Endothelial cell of umbilical vein (primary cell): ENCODE results near the gene LMNTD1. TPM values are rescaled to one million over a fixed set of nuclear protein-coding genes. Genes with fewer than 3 reads are reported as not detected.

Experiments used
- BruUV-seq: library from RNA; stranded (reverse); fragments of 400-500 nt; replicated peaks from 2 replicates; lab custom pipeline; 2021; lab: Mats Ljungman, UMichigan
- CTCF ChIA-PET: fragments of 300-600, 350-600 bp; sonication (Branson Sonifier 250); formaldehyde crosslinking; loops from one replicate; lab custom pipeline; 2021; ENCODE audit warnings: antibody characterized with exemption, inconsistent platforms; lab: Charles Lee
- POLR2A ChIA-PET: fragments of 300-600, 350-600 bp; sonication (Branson Sonifier 250); formaldehyde crosslinking; loops from one replicate; lab custom pipeline; 2021; ENCODE audit warnings: antibody characterized with exemption, inconsistent platforms; lab: Charles Lee
- DNase-seq: peaks from one replicate; pipeline ENCODE4 v3.0.0-alpha.2; 2011; ENCODE audit warnings: low read depth, low spot score
- FAIRE-seq: peaks from 2 replicates; lab custom pipeline; 2011; peaks lifted over from hg19 to GRCh38; lab: Jason Lieb, UNC
- H2AFZ ChIP-seq: 2 replicates; pipeline ENCODE4 v1.6.0; 2012; ENCODE audit warnings: low read depth, low read length, control low read depth, inconsistent platforms
- H3K27ac ChIP-seq: 2 replicates; pipeline ENCODE4 v1.5.1; 2011; ENCODE audit warnings: low read depth, mild to moderate bottlenecking, control low read depth, low read length, moderate library complexity; ENCODE audit not compliant: insufficient read depth
- H3K27me3 ChIP-seq, 2 experiments: 2 replicates each; pipeline versions ENCODE4 v1.6.0 to v1.6.1; 2011; ENCODE audit warnings: low read length in 2 of 2, mixed read lengths in 1 of 2; ENCODE audit not compliant: control insufficient read depth in 2 of 2, insufficient read depth in 2 of 2
- H3K36me3 ChIP-seq, 2 experiments: 2 replicates in 1 of 2; 3 replicates in 1 of 2; pipeline ENCODE4 v1.5.1; 2011; ENCODE audit warnings: low read length in 2 of 2, mild to moderate bottlenecking in 1 of 2, moderate library complexity in 1 of 2; ENCODE audit not compliant: control insufficient read depth in 2 of 2, insufficient read depth in 2 of 2; ENCODE audit errors: extremely low read depth in 1 of 2
- H3K4me1 ChIP-seq: 3 replicates; pipeline ENCODE4 v1.5.1; 2011; ENCODE audit warnings: mild to moderate bottlenecking, low read length; ENCODE audit not compliant: control insufficient read depth, insufficient read depth; ENCODE audit errors: extremely low read depth
- H3K4me2 ChIP-seq: 2 replicates; pipeline ENCODE4 v1.6.1; 2011; ENCODE audit warnings: low read length, control low read depth, mixed read lengths; ENCODE audit not compliant: insufficient read depth
- H3K4me3 ChIP-seq, 3 experiments: fragments of 200-600 bp in 1 of 3; sonication (generic), shearing (Covaris generic) in 1 of 3; replicated peaks in 1 of 3; 2 replicates each; pipeline ENCODE4 v1.5.1; 2011 to 2016; ENCODE audit warnings: control low read depth in 3 of 3, low read length in 3 of 3, mild to moderate bottlenecking in 2 of 3, inconsistent platforms in 1 of 3, low read depth in 1 of 3, moderate library complexity in 1 of 3; ENCODE audit not compliant: insufficient read depth in 1 of 3
- H3K79me2 ChIP-seq: 2 replicates; pipeline ENCODE4 v1.6.0; 2012; ENCODE audit warnings: low read length, inconsistent platforms; ENCODE audit not compliant: control insufficient read depth, insufficient read depth
- H3K9ac ChIP-seq: replicated peaks from 2 replicates; pipeline ENCODE3; 2011; ENCODE audit warnings: low read length, control low read depth; ENCODE audit not compliant: insufficient read depth; ENCODE audit errors: extremely low read depth
- H3K9me1 ChIP-seq: replicated peaks from 3 replicates; pipeline ENCODE4 v1.6.0; 2011; ENCODE audit warnings: mild to moderate bottlenecking, low read length; ENCODE audit not compliant: control insufficient read depth, insufficient read depth; ENCODE audit errors: extremely low read depth
- H3K9me3 ChIP-seq: replicated peaks from 2 replicates; pipeline ENCODE4 v1.5.1; 2012; ENCODE audit warnings: low read length, inconsistent platforms; ENCODE audit not compliant: control insufficient read depth, insufficient read depth
- H4K20me1 ChIP-seq: replicated peaks from 2 replicates; pipeline ENCODE3; 2011; ENCODE audit warnings: mild to moderate bottlenecking, low read length; ENCODE audit not compliant: control insufficient read depth, insufficient read depth; ENCODE audit errors: extremely low read depth
- EZH2 ChIP-seq: IDR thresholded peaks from 2 replicates; pipeline ENCODE4 v1.6.1; 2012; ENCODE audit warnings: borderline replicate concordance, low read depth, mild to moderate bottlenecking, moderate library complexity, low read length, inconsistent platforms; ENCODE audit not compliant: severe bottlenecking
- FOS ChIP-seq: IDR thresholded peaks from 2 replicates; pipeline ENCODE4 v1.6.1; 2011; ENCODE audit warnings: mild to moderate bottlenecking, low read length, moderate library complexity, borderline replicate concordance; ENCODE audit not compliant: insufficient read depth
- GATA2 ChIP-seq: IDR thresholded peaks from 2 replicates; pipeline ENCODE4 v1.7.0; 2011; ENCODE audit warnings: low read depth, mild to moderate bottlenecking, moderate library complexity, mixed read lengths, low read length; ENCODE audit not compliant: insufficient read length, insufficient read depth
- JUN ChIP-seq: IDR thresholded peaks from 2 replicates; pipeline ENCODE4 v1.6.1; 2011; ENCODE audit warnings: borderline replicate concordance, low read depth; ENCODE audit not compliant: insufficient read length, insufficient read depth
- MYC ChIP-seq: IDR thresholded peaks from one replicate; pipeline ENCODE4 v1.6.1; 2011; ENCODE audit warnings: mild to moderate bottlenecking, low read depth, low read length
- POLR2A ChIP-seq: IDR thresholded peaks from 2 replicates; pipeline ENCODE4 v1.6.1; 2012; ENCODE audit warnings: low read depth, mild to moderate bottlenecking, control low read depth, low read length
- POLR2AphosphoS5 ChIP-seq: IDR thresholded peaks from 2 replicates; pipeline ENCODE4 v1.6.1; 2012; ENCODE audit warnings: low read depth, mild to moderate bottlenecking, control low read depth, low read length, moderate library complexity; ENCODE audit not compliant: insufficient read depth
- dilution Hi-C: fragments of 300-500 bp; cut with MboI; formaldehyde crosslinking; loops from one replicate; pipeline ENCODE4 v1.15.0; 2019; ENCODE audit warnings: low sequenced_read_pairs; ENCODE audit not compliant: extremely low pct_ligation_motif_present
- intact Hi-C: fragments of 100-400 bp; cut with micrococcal nuclease; formaldehyde crosslinking; loops from one replicate; pipeline ENCODE4 v1.10.0; 2022
- polyA plus RNA-seq, 4 experiments: library from polyadenylated mRNA; depleted of rRNA in 3 of 4; stranded (reverse) in 3 of 4; unstranded in 1 of 4; fragments of >200 nt; gene quantifications; 2 replicates each; pipeline versions ENCODE4 v1.2.1 to v1.2.3, GENCODE V29; 2011 to 2012; ENCODE audit warnings: missing spikeins in 1 of 4
- total RNA-seq: library from RNA; stranded (reverse); gene quantifications from 2 replicates; pipeline ENCODE4 v1.2.3, GENCODE V29; 2021
- TF ChIP-seq, protein P1 (sequence below), 2 donors: IDR thresholded peaks; 1 replicate in 1 of 2; 2 replicates in 1 of 2; pipeline ENCODE4 v1.5.1; 2011; ENCODE audit warnings: low read length in 2 of 2, mild to moderate bottlenecking in 2 of 2, moderate library complexity in 2 of 2, control low read depth in 1 of 2, inconsistent platforms in 1 of 2, low read depth in 1 of 2; ENCODE audit not compliant: insufficient read depth in 1 of 2; ENCODE audit errors: extremely low read depth in 1 of 2
- TF ChIP-seq, protein P2 (sequence below): IDR thresholded peaks from 2 replicates; pipeline ENCODE4 v1.6.1; 2011; ENCODE audit not compliant: insufficient read depth, insufficient read length

LMNTD1 gene
- total and polyA plus RNA-seq, 2 donors (not counting 3 experiments of a cell fraction or from before 2014, with no cell fraction given) = not detected

DNA sequence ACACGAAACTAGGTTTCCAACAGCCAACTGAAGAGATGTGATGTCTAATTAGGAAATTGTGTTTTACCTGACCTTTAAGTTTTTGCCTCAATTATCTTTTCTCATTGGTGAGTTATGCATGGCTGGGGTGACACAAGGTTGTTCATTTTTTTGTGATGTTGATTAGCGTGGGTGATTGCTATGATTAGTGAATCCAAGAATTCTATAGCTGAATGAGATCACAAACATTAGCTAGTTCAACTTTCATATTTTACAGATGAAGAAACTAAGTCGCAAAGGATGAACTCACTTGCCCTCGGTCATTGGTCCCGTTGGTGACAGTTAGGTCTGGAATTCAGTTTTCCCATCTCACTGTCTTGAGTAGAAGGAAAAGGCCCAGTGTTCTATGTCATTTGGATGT lies 32.6 kb upstream of the LMNTD1 start:
- H3K36me3 ChIP-seq = no peaks in the 10 kb centered on the region
- no peak overlapping the region for H3K27ac ChIP-seq
- no peaks in the 10 kb centered on the region for H3K4me1 ChIP-seq
- intact Hi-C loops (loop anchor here (10.0 kb wide), 1 partner anchor 369 kb away; the partner anchor contains the start of gene RASSF8), dilution Hi-C loops (no loop called here)
- H3K9ac ChIP-seq = no peak overlapping the region
- DNase-seq (no peak), FAIRE-seq (no peak)
- H3K27me3 ChIP-seq = no peaks in the 10 kb centered on the region
- no TSS peak for BruUV-seq
- H3K79me2 ChIP-seq = no peaks in the 10 kb centered on the region
- POLR2A ChIA-PET = no interaction called here
- no peaks in the 10 kb centered on the region for H3K9me3 ChIP-seq
- CTCF ChIA-PET = no interaction called here
- no peaks in the 10 kb centered on the region for H3K9me1 ChIP-seq
- TF ChIP-seq JUN (no peak), POLR2AphosphoS5 (no peak), EZH2 (no peak), GATA2 (no peak)
- H4K20me1 ChIP-seq = no peaks in the 10 kb centered on the region
- no peak overlapping the region for H2AFZ ChIP-seq
- H3K4me2 ChIP-seq = no peak overlapping the region
- H3K4me3 ChIP-seq = no peak overlapping the region

DNA sequence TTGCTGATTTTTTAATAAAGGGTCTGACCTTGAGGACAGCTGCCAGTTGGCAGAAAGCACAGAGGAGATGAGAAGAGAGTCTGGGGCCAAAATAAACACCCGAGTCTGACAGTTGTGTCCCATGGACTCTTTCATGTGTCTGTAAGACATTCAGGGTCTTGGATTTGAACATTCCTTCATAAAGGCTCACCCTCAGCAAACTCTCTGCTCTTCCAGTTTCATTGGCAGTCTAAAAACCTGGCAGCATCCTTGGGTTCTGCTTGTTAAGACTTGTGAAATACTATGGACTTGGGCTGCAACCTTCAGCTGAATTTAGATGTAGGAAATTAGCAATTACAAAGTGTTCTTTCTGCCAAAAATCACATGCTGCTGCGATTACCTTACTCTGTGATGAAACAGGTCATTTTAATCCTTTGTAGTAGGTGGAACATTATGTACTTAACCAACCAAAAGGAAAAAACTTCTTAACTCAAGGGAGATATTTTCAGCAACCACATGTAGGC lies 32.0 kb upstream of the LMNTD1 start:
- FAIRE-seq = no peak
- H3K4me3 ChIP-seq = no peak overlapping the region
- dilution Hi-C loops (no loop called here), intact Hi-C loops (loop anchor here (10.0 kb wide), 1 partner anchor 370 kb away; the partner anchor contains the start of gene RASSF8)
- no peaks in the 10 kb centered on the region for H3K4me1 ChIP-seq
- no peaks in the 10 kb centered on the region for H3K79me2 ChIP-seq
- no TSS peak for BruUV-seq
- no peaks in the 10 kb centered on the region for H3K9me1 ChIP-seq
- peak; percentile 45 for DNase-seq
- no peaks in the 10 kb centered on the region for H4K20me1 ChIP-seq
- H2AFZ ChIP-seq = no peak overlapping the region
- ChIA-PET POLR2A (no interaction called here), CTCF (no interaction called here)
- no peaks in the 10 kb centered on the region for H3K9me3 ChIP-seq
- no peak overlapping the region for H3K27ac ChIP-seq
- no peak overlapping the region for H3K4me2 ChIP-seq
- H3K27me3 ChIP-seq = no peaks in the 10 kb centered on the region
- TF ChIP-seq GATA2 (no peak), POLR2AphosphoS5 (no peak), JUN (no peak), MYC (no peak), FOS (no peak), EZH2 (no peak), POLR2A (no peak)
- TF ChIP-seq, protein P1, sequence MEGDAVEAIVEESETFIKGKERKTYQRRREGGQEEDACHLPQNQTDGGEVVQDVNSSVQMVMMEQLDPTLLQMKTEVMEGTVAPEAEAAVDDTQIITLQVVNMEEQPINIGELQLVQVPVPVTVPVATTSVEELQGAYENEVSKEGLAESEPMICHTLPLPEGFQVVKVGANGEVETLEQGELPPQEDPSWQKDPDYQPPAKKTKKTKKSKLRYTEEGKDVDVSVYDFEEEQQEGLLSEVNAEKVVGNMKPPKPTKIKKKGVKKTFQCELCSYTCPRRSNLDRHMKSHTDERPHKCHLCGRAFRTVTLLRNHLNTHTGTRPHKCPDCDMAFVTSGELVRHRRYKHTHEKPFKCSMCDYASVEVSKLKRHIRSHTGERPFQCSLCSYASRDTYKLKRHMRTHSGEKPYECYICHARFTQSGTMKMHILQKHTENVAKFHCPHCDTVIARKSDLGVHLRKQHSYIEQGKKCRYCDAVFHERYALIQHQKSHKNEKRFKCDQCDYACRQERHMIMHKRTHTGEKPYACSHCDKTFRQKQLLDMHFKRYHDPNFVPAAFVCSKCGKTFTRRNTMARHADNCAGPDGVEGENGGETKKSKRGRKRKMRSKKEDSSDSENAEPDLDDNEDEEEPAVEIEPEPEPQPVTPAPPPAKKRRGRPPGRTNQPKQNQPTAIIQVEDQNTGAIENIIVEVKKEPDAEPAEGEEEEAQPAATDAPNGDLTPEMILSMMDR (IDR thresholded peaks at IDR 0.05; ENCODE audit: extremely low read depth in 1 of 2, insufficient read depth in 1 of 2, low read depth in 1 of 2, low read length in 2 of 2) = no peak
- TF ChIP-seq, protein P2, sequence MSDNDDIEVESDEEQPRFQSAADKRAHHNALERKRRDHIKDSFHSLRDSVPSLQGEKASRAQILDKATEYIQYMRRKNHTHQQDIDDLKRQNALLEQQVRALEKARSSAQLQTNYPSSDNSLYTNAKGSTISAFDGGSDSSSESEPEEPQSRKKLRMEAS = no peak
- H3K36me3 ChIP-seq = no peaks in the 10 kb centered on the region
- H3K9ac ChIP-seq = no peak overlapping the region
